B cell (primary cell): ENCODE results near the gene RIIAD1.

ENCODE experiments used
- EZH2 ChIP-seq: IDR thresholded peaks from 2 replicates; pipeline ENCODE4 v1.6.1; 2012; ENCODE audit warnings: borderline replicate concordance, low read depth, mild to moderate bottlenecking, moderate library complexity, low read length; ENCODE audit not compliant: insufficient read depth, poor library complexity, severe bottlenecking
- TF ChIP-seq, protein P1 (sequence below): fragments of 200-600 bp; IDR thresholded peaks from one replicate; pipeline ENCODE4 v1.8.0; 2022; ENCODE audit warnings: antibody characterized with exemption, mild to moderate bottlenecking

DNA sequence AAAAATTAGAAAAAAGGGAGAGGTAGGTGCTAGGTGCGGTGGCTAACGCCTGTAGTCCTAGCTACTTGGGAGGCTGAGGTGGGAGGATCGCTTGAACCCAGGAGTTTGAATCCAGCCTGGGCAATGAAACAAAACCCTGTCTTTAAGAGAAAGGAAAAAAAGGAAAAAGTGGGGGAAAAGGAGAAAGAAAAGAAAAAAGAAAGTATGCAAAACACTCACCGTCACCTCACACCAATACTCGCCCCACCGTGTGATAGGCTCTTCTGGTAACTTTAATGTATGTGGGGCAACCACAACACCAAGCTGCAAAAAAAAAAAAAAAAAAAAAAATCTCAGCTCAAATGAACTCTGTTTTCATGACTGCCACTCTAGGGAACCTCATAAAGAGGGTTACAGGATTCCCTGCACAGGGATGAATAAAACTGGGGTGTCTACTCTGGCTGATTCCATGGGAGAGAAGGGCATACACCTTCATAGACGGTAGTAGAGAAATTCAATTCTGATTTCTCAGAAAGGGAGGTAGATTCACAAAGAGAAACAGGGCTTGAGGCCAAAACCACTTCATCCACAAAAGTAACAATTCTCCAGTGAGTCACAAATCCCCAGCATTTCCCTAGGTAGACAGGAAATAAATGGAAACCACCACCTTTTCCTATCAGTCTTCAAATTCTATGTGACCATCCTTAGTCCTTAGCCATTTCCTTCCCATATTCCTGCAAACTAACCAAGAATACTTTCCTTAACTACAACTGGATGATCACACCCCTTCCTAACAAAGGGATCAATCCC, 39.5 kb downstream of the RIIAD1 start:
- TF ChIP-seq, protein P1, sequence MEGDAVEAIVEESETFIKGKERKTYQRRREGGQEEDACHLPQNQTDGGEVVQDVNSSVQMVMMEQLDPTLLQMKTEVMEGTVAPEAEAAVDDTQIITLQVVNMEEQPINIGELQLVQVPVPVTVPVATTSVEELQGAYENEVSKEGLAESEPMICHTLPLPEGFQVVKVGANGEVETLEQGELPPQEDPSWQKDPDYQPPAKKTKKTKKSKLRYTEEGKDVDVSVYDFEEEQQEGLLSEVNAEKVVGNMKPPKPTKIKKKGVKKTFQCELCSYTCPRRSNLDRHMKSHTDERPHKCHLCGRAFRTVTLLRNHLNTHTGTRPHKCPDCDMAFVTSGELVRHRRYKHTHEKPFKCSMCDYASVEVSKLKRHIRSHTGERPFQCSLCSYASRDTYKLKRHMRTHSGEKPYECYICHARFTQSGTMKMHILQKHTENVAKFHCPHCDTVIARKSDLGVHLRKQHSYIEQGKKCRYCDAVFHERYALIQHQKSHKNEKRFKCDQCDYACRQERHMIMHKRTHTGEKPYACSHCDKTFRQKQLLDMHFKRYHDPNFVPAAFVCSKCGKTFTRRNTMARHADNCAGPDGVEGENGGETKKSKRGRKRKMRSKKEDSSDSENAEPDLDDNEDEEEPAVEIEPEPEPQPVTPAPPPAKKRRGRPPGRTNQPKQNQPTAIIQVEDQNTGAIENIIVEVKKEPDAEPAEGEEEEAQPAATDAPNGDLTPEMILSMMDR, result no peak
- TF ChIP-seq EZH2, result no peak
